ENCODE data around the gene TGFBR2.

The TGFBR2 gene

DNA sequence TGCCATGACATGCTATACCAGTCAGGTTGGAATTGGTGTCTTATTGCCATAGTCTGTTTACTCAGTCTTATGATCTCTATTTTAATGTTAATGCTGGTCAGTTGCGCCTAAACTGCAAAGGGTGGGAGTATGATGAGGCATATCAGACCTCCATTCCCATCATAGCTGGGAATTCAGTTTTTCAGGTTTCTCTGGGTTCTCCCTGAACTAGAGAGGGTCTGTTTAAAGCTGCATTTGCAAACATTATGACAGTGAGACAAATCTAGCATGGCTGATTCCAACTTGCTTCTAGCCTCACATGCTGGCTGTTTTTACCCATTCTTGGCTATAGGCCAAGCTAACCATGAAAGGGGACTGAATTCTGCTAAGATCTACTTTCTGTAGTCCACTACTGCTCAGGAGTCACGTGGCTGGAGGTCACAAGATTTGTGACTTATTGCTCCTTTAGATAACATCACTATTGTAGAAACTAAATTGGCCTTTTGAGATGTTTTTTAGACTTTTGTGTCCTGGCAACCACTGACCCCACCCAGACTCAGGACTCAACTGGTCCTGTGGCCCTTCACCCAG, 96.5 kb downstream of the TGFBR2 start:
- TF ChIP-seq NFIC (IDR thresholded peaks at IDR 0.05) (0 out of 2 replicates have a peak, but pooled peaks have one; percentile 17), TAF1 (IDR thresholded peaks at IDR 0.05; ENCODE audit: low read depth) (no peak), YY1 (IDR thresholded peaks at IDR 0.05; ENCODE audit: low read depth) (no peak), TCF12 (IDR thresholded peaks at IDR 0.05; ENCODE audit: low read depth) (no peak), EGR1 (IDR thresholded peaks at IDR 0.05) (no peak), ZBTB7A (IDR thresholded peaks at IDR 0.05; ENCODE audit: low read depth) (no peak), CREB1 (IDR thresholded peaks at IDR 0.05; ENCODE audit: low read depth) (no peak)
- TF ChIP-seq, protein P1, sequence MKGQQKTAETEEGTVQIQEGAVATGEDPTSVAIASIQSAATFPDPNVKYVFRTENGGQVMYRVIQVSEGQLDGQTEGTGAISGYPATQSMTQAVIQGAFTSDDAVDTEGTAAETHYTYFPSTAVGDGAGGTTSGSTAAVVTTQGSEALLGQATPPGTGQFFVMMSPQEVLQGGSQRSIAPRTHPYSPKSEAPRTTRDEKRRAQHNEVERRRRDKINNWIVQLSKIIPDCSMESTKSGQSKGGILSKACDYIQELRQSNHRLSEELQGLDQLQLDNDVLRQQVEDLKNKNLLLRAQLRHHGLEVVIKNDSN (IDR thresholded peaks at IDR 0.05) = no peak

DNA sequence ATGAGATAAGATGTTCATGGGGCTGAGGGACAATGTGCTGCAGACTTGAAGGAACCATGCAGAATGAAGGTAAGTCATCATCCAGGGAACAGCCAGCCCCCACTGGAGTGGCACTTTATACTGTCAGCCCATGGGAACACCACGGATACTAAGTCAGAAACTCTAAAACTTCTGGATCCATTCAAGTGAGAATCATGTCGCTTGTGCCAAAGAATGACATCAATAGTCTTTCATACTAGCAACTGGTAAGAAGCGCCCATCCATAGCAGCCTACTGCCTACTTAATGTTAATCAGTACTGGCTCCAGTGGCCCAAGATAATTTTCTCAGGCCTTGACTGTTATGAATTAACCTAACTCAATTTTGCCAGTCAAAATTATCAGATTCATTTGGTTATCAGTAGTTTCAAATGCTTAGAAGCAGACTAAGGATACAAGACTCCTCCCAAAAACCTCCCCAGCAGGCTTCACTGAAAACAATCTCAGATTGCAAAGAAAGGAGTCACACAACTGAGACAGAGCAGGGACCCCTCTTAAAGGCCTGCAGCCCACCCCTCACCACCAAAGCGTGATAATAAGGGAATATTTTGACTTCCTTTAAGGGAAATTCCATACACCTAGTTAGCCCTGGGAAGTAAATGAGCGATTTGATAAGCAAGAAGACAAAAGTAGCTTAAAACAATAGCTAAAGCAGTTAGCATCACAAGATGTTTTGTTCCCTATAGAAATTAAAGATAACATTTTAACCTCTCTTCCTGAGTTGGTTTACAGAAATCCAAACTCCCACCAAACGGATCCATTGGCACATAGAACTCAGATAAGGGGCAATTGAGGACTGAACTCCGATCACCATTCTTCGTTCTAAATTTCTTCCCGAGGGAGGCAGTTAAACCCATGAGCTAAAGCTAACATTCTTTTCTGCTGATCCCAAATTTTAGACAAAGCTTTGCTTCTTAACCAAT, 98.8 kb downstream of the TGFBR2 start:
- TF ChIP-seq EP300 (IDR thresholded peaks at IDR 0.05; ENCODE audit: borderline replicate concordance) (no peak), FOXM1 (IDR thresholded peaks at IDR 0.05; ENCODE audit: borderline replicate concordance, low read depth) (no peak), CREB1 (IDR thresholded peaks at IDR 0.05; ENCODE audit: low read depth) (no peak), RAD21 (IDR thresholded peaks at IDR 0.05; ENCODE audit: low read depth) (no peak), EGR1 (IDR thresholded peaks at IDR 0.05) (no peak), CEBPB (IDR thresholded peaks at IDR 0.05) (no peak), TEAD4 (IDR thresholded peaks at IDR 0.05) (no peak)

DNA sequence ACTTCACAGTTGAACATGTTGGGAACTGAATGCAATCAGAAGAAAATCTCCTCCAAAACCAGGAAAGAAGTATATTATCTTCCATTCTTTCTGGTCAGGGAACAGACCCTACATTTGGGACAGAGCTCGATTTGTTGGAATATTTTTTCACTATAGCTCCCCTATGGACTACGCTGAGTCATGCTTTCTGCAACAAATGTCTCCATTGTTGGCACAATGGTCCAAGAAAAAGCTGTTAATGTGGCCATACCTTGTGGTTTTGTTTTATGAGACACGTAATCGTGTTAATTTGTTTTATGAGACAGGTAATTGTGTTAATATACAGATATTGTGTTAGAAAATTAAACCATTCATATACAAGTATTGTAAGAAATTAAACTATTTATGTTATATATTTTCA, 101.4 kb downstream of the TGFBR2 start:
- TF ChIP-seq EGR1 (IDR thresholded peaks at IDR 0.05) = no peak
- no peak for TF ChIP-seq CREB1 (IDR thresholded peaks at IDR 0.05; ENCODE audit: low read depth)
- no peak for TF ChIP-seq EP300 (IDR thresholded peaks at IDR 0.05; ENCODE audit: borderline replicate concordance)
- TF ChIP-seq, protein P2, sequence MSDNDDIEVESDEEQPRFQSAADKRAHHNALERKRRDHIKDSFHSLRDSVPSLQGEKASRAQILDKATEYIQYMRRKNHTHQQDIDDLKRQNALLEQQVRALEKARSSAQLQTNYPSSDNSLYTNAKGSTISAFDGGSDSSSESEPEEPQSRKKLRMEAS (IDR thresholded peaks at IDR 0.05) = no peak
- TF ChIP-seq, protein P1 (IDR thresholded peaks at IDR 0.05) = no peak
- no peak for TF ChIP-seq TEAD4 (IDR thresholded peaks at IDR 0.05)
- TF ChIP-seq ZBTB7A (IDR thresholded peaks at IDR 0.05; ENCODE audit: low read depth) = no peak
- no peak for TF ChIP-seq YY1 (IDR thresholded peaks at IDR 0.05; ENCODE audit: low read depth)
- no peak for TF ChIP-seq TCF12 (IDR thresholded peaks at IDR 0.05; ENCODE audit: low read depth)
- TF ChIP-seq, protein P3, sequence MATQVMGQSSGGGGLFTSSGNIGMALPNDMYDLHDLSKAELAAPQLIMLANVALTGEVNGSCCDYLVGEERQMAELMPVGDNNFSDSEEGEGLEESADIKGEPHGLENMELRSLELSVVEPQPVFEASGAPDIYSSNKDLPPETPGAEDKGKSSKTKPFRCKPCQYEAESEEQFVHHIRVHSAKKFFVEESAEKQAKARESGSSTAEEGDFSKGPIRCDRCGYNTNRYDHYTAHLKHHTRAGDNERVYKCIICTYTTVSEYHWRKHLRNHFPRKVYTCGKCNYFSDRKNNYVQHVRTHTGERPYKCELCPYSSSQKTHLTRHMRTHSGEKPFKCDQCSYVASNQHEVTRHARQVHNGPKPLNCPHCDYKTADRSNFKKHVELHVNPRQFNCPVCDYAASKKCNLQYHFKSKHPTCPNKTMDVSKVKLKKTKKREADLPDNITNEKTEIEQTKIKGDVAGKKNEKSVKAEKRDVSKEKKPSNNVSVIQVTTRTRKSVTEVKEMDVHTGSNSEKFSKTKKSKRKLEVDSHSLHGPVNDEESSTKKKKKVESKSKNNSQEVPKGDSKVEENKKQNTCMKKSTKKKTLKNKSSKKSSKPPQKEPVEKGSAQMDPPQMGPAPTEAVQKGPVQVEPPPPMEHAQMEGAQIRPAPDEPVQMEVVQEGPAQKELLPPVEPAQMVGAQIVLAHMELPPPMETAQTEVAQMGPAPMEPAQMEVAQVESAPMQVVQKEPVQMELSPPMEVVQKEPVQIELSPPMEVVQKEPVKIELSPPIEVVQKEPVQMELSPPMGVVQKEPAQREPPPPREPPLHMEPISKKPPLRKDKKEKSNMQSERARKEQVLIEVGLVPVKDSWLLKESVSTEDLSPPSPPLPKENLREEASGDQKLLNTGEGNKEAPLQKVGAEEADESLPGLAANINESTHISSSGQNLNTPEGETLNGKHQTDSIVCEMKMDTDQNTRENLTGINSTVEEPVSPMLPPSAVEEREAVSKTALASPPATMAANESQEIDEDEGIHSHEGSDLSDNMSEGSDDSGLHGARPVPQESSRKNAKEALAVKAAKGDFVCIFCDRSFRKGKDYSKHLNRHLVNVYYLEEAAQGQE (IDR thresholded peaks at IDR 0.05; ENCODE audit: low read depth) = no peak
- no peak for TF ChIP-seq RAD21 (IDR thresholded peaks at IDR 0.05; ENCODE audit: low read depth)
- no peak for TF ChIP-seq CEBPB (IDR thresholded peaks at IDR 0.05)
- no peak for TF ChIP-seq TAF1 (IDR thresholded peaks at IDR 0.05; ENCODE audit: low read depth)

DNA sequence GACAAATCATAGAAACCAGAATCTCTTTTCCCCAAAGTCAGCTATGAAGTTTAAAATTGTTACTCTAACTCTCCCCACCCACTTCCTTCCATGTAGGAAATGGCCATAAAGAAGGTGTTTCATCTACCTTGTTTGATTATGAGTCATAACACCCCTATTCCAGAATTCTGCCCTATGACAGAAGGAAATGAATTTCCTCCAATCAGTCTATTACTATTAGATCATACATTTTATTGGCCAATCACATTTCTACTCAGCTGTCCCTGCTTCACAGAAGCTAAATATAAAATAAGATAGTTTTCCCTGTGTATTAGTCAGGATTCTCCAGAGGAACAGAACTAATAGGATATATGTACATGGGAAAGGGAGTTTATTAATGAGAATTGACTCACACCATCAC, 102.1 kb downstream of the TGFBR2 start:
- no peak for TF ChIP-seq RAD21 (IDR thresholded peaks at IDR 0.05; ENCODE audit: low read depth)

DNA sequence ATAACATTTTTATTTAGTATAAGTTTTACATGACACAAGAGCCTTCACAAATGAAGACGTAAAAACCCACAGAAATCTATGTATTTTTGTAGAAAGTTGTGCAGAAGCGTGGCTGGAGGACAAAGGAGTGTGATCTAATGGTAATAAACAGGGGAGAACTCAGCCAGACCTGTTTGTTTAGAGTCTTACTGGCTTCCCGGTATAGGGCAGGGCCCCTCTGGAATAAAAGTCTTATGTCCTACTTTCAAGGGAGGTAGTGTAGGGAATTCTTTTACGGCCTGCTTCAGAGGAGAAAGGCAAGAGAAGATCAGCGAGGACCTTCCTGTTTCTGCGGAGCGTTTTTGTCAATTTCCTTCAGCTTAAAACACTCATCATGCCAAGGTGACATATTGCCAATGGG, 103.6 kb downstream of the TGFBR2 start:
- TF ChIP-seq, protein P2 (IDR thresholded peaks at IDR 0.05) = no peak
- TF ChIP-seq ZBTB7A (IDR thresholded peaks at IDR 0.05; ENCODE audit: low read depth) (no peak), TEAD4 (IDR thresholded peaks at IDR 0.05) (no peak), EGR1 (IDR thresholded peaks at IDR 0.05) (no peak), TCF12 (IDR thresholded peaks at IDR 0.05; ENCODE audit: low read depth) (no peak), RAD21 (IDR thresholded peaks at IDR 0.05; ENCODE audit: low read depth) (no peak), YY1 (IDR thresholded peaks at IDR 0.05; ENCODE audit: low read depth) (no peak), TAF1 (IDR thresholded peaks at IDR 0.05; ENCODE audit: low read depth) (no peak), NFIC (IDR thresholded peaks at IDR 0.05) (no peak)
- TF ChIP-seq, protein P1 (IDR thresholded peaks at IDR 0.05) = no peak

DNA sequence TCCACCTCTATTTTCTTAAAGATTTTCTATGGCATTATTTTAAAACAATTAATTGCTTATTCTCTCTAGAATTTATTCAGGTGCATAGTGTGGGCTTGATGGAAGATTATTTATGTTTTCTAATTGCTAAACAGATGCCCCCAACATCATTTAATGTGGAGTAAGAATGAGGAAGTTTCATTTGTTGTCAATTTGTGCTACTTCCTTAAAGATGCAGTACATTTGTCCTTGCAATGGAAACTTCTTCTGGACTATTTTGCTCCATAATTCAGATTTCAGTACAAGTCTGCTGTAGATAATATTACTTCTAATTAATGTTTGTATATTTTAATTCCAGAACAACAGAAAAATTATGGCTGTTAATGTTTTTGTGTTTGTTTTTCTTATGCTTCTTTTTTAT, 104.8 kb downstream of the TGFBR2 start:
- TF ChIP-seq CREB1 (IDR thresholded peaks at IDR 0.05; ENCODE audit: low read depth) (no peak), TCF12 (IDR thresholded peaks at IDR 0.05; ENCODE audit: low read depth) (no peak)

DNA sequence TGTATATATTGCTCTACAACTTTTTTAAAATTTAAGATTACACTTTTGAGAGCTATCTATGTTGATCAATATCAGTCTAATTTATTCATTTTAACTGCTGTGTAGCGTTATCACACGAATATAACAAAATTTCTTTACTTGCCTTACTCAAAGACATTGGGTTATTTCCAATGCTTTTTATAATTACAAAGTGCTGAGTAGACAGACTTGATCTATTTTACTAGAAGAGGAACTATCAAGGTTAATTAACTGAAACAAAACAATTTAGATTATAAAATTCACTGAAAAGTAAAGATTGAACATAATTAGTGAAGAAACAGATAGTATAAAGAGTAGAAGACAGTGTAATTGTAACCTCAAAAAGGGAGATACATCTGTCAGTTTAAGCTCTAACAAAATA, 105.5 kb downstream of the TGFBR2 start:
- TF ChIP-seq EGR1 (IDR thresholded peaks at IDR 0.05) (no peak), FOXM1 (IDR thresholded peaks at IDR 0.05; ENCODE audit: borderline replicate concordance, low read depth) (no peak), ZBTB7A (IDR thresholded peaks at IDR 0.05; ENCODE audit: low read depth) (no peak)
- TF ChIP-seq, protein P3 (IDR thresholded peaks at IDR 0.05; ENCODE audit: low read depth) = no peak
- TF ChIP-seq, protein P1 (IDR thresholded peaks at IDR 0.05) = no peak
